GM12872 (cell line): ENCODE results near the gene TMEM41A.

Experiments
- CTCF ChIP-seq: IDR thresholded peaks from 3 replicates; pipeline ENCODE4 v1.5.1; 2011; ENCODE audit warnings: low read depth, mild to moderate bottlenecking, low read length, moderate library complexity; ENCODE audit not compliant: insufficient read depth

The TMEM41A gene

DNA sequence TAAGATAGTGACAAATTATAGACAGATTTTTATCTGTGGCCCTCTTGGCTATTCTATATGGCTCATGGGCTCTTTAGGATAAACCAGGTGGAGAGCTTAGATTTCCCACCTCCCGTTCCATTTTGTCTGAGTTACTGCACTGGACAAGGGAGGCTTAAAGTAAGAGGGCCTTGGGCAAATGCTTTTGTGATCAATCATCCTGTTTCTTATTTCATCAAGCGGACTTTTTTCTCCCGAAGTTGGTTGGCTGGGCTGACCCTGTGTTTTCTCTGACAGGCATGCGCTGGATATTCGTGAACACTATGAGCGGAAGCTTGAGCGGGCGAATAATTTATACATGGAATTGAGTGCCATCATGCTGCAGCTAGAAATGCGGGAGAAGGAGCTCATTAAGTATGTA, 33.4 kb downstream of the TMEM41A start:
- TF ChIP-seq CTCF: no peak

DNA sequence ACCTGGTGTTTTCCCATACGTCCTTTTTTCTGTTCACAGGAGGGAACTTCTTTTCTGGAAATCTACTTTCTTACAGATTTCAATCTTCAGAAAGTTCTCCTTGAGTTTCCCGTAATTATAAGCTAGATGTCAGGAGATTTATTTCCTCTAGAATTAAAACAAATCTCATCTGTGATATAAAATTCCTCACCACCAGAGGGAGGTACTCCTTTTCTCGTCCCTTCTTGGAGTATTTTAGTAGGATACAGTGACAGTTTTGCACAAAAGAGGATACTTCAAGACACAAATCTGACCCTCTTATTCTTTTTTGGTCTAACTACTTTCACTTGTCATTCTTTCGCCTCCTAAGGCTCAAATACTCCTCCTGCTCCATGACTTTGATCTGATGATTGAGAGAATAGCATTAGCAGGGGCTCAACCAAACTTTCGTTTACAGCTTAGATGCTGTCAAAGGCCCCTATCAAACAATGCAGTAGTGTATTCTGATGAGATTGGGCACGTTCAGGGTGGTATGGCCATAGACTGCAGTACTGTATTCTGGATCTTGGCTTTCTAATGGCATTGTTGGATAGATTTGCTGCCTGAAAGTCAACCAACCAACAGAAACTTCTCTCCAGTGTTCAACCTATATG, 38.0 kb downstream of the TMEM41A start:
- TF ChIP-seq CTCF: no peak

DNA sequence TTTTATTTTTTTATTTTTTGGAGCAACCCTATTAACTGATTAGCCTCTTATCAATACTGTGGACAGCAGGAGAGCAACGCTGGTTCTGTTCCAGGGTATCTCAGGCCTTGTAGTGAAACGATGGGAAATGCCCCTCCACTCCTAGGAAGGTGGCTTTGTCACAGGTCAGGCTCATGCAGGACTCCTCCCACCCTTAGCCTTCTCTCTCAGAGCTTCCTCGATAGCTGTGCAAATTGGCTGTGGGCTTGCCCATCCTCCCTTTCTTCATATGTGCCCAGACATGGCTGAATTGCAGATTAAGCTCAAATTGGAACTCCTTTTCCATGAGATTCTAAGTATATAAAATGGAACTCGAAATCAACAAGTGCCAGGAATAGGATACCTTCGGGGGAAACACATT, 38.5 kb downstream of the TMEM41A start:
- no peak for TF ChIP-seq CTCF

DNA sequence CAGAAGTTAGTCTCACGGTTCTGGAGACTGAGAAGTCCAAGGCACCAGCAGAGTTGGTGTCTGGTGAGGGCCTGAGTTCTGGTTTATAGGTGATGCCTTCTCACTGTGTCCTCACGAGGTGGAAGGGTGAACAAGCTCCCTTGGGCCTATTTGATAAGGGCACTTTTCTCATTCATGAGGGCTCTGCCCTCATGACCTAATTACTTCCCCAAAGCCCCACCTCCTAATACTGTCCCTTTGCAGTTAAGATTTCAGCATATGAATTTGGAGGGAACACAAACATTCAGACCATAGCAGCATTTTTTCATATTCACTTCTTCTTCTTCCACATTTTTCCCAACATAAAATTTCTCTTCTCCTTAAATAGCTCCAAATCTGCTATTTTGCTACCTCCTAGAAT, 41.5 kb downstream of the TMEM41A start:
- TF ChIP-seq CTCF: no peak

GRCh38 chr3:185448107-185448506, 50.7 kb downstream of the TMEM41A start:
- TF ChIP-seq CTCF: no peak

- TF ChIP-seq CTCF: no peak
Measured at GRCh38 chr3:185444329-185444728, 54.5 kb downstream of the TMEM41A start.

DNA sequence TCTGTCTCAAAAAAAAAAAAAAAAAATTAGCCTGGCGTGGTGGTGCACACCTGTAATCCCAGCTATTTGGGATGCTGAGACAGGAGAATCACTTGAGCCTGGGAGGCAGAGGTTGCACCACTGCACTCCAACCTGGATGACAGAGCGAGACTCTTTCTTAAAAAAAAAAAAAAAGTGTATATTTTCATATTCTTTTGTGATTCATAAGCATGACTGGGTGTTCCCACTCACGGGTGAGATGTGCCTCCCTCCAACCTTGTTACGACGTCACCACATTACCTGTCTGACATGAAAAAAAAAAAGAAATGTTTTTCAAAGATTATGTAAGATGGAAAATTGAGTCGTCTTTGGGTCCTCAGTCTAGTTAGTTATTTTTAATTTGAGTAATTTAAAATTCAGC, 56.8 kb downstream of the TMEM41A start:
- TF ChIP-seq CTCF: no peak
